ENCODE data around the gene CPNE9. TPM values are rescaled to one million over a fixed set of nuclear protein-coding genes. Genes with fewer than 3 reads are reported as not detected.

The CPNE9 gene
- total RNA-seq, 1 donor from 2014 or later: not detected

GRCh38 chr3:9743548-9743947 lies 39.9 kb downstream of the CPNE9 start:
- Mint-ChIP-seq H3K4me3 (ENCODE audit: unreplicated experiment) (no peak overlapping the region), H3K9me3 (ENCODE audit: unreplicated experiment) (no peaks in the 10 kb centered on the region), H3K36me3 (ENCODE audit: unreplicated experiment) (peaks cover 64% of the 10 kb centered on the region), H3K4me1 (ENCODE audit: unreplicated experiment) (peaks cover 2% of the 10 kb centered on the region), H3K27me3 (ENCODE audit: unreplicated experiment) (no peaks in the 10 kb centered on the region), H3K27ac (ENCODE audit: unreplicated experiment) (no peak overlapping the region)
- no peak for DNase-seq (ENCODE audit: extremely low spot score, unreplicated experiment)
- TF ChIP-seq, protein P1, sequence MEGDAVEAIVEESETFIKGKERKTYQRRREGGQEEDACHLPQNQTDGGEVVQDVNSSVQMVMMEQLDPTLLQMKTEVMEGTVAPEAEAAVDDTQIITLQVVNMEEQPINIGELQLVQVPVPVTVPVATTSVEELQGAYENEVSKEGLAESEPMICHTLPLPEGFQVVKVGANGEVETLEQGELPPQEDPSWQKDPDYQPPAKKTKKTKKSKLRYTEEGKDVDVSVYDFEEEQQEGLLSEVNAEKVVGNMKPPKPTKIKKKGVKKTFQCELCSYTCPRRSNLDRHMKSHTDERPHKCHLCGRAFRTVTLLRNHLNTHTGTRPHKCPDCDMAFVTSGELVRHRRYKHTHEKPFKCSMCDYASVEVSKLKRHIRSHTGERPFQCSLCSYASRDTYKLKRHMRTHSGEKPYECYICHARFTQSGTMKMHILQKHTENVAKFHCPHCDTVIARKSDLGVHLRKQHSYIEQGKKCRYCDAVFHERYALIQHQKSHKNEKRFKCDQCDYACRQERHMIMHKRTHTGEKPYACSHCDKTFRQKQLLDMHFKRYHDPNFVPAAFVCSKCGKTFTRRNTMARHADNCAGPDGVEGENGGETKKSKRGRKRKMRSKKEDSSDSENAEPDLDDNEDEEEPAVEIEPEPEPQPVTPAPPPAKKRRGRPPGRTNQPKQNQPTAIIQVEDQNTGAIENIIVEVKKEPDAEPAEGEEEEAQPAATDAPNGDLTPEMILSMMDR (IDR thresholded peaks at IDR 0.05): no peak

- H3K27me3 Mint-ChIP-seq (ENCODE audit: unreplicated experiment): no peaks in the 10 kb centered on the region
- no peak overlapping the region for H3K4me3 Mint-ChIP-seq (ENCODE audit: unreplicated experiment)
- no peak for DNase-seq (ENCODE audit: extremely low spot score, unreplicated experiment)
- peaks cover 59% of the 10 kb centered on the region for H3K36me3 Mint-ChIP-seq (ENCODE audit: unreplicated experiment)
- TF ChIP-seq, protein P1 (IDR thresholded peaks at IDR 0.05): no peak
- no peak overlapping the region for H3K27ac Mint-ChIP-seq (ENCODE audit: unreplicated experiment)
- H3K4me1 Mint-ChIP-seq (ENCODE audit: unreplicated experiment): peaks cover 8% of the 10 kb centered on the region
- no peaks in the 10 kb centered on the region for H3K9me3 Mint-ChIP-seq (ENCODE audit: unreplicated experiment)
Observed at GRCh38 chr3:9744162-9744561, 40.5 kb downstream of the CPNE9 start.

GRCh38 chr3:9745521-9745920 lies 41.9 kb downstream of the CPNE9 start:
- Mint-ChIP-seq H3K27ac (ENCODE audit: unreplicated experiment) (no peak overlapping the region), H3K27me3 (ENCODE audit: unreplicated experiment) (no peaks in the 10 kb centered on the region), H3K4me3 (ENCODE audit: unreplicated experiment) (no peak overlapping the region), H3K9me3 (ENCODE audit: unreplicated experiment) (no peaks in the 10 kb centered on the region), H3K4me1 (ENCODE audit: unreplicated experiment) (peaks cover 18% of the 10 kb centered on the region), H3K36me3 (ENCODE audit: unreplicated experiment) (peaks cover 47% of the 10 kb centered on the region)
- no peak for DNase-seq (ENCODE audit: extremely low spot score, unreplicated experiment)
- TF ChIP-seq, protein P1 (IDR thresholded peaks at IDR 0.05): no peak

GRCh38 chr3:9746330-9746729 lies 42.7 kb downstream of the CPNE9 start:
- Mint-ChIP-seq H3K9me3 (ENCODE audit: unreplicated experiment) (no peaks in the 10 kb centered on the region), H3K4me3 (ENCODE audit: unreplicated experiment) (no peak overlapping the region), H3K27ac (ENCODE audit: unreplicated experiment) (no peak overlapping the region), H3K27me3 (ENCODE audit: unreplicated experiment) (no peaks in the 10 kb centered on the region), H3K4me1 (ENCODE audit: unreplicated experiment) (peaks cover 26% of the 10 kb centered on the region), H3K36me3 (ENCODE audit: unreplicated experiment) (peaks cover 40% of the 10 kb centered on the region)
- TF ChIP-seq, protein P1 (IDR thresholded peaks at IDR 0.05): no peak
- DNase-seq (ENCODE audit: extremely low spot score, unreplicated experiment): no peak

DNA sequence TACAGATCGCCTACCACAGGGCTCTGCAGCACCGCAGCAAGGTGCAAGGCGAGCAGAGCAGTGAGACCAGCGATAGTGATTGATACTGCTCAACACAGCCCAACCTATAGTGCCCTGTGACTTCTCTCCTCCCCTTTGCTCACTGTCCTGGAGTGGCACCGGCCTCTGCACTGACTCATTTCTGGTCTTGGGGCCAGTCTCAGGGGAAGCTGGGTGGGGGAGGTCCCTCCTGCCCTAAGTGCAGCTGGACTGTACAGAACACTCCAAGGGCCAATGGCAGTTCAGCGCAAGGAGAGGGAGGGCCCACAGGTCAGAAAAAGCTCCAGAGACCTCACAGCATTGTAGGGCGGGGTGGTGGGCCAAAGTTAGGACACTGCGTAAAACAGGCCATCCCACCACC lies 43.6 kb downstream of the CPNE9 start:
- DNase-seq (ENCODE audit: extremely low spot score, unreplicated experiment): no peak
- Mint-ChIP-seq H3K27me3 (ENCODE audit: unreplicated experiment) (no peaks in the 10 kb centered on the region), H3K4me3 (ENCODE audit: unreplicated experiment) (no peak overlapping the region), H3K9me3 (ENCODE audit: unreplicated experiment) (no peaks in the 10 kb centered on the region), H3K4me1 (ENCODE audit: unreplicated experiment) (peaks cover 32% of the 10 kb centered on the region), H3K27ac (ENCODE audit: unreplicated experiment) (peak overlapping the region; percentile 27), H3K36me3 (ENCODE audit: unreplicated experiment) (peaks cover 43% of the 10 kb centered on the region)
- TF ChIP-seq, protein P1 (IDR thresholded peaks at IDR 0.05): no peak

Measured in osteocyte (in vitro differentiated cells).